HG03469 (cell line): Measurements from ENCODE around the gene EXOC3L1.

Source experiments
- ATAC-seq: cut with Tn5 transposase; IDR thresholded peaks from one replicate; pipeline ENCODE4 v1.9.1; 2021; ENCODE audit warnings: mild to moderate bottlenecking, moderate library complexity, moderate number of reproducible peaks; ENCODE audit not compliant: unreplicated experiment

Gene EXOC3L1

DNA sequence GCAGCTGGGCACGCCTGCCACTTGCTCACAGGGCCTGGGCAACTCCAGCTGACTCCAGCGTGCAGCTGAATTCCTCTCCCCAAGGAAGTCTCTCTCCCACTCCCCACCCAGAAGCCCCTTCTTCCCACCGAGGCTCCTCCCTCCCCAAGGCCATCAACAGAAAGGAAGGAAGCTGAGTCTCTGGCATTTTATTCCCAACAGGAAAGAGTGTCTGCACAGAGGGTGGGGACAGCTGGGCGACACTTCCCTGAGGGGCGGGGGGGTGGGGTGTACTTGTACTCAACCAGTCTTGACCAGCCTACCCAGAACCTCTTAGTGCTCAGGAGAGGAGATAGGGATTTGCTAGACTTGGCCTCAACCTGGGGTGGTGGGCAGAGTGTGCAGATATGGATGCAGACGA, at the start of gene EXOC3L1:
Gene EXOC3L1, minus strand, starts transcription at position 96 of the 400 bp plus-strand sequence. CDS start 460 bp downstream, outside the sequence.
- no peak for ATAC-seq

GRCh38 chr16:67238806-67239470, 49.0 kb upstream of the EXOC3L1 start:
- ATAC-seq, result no peak

GRCh38 chr16:67238278-67238575, 48.3 kb upstream of the EXOC3L1 start:
- no peak for ATAC-seq

DNA sequence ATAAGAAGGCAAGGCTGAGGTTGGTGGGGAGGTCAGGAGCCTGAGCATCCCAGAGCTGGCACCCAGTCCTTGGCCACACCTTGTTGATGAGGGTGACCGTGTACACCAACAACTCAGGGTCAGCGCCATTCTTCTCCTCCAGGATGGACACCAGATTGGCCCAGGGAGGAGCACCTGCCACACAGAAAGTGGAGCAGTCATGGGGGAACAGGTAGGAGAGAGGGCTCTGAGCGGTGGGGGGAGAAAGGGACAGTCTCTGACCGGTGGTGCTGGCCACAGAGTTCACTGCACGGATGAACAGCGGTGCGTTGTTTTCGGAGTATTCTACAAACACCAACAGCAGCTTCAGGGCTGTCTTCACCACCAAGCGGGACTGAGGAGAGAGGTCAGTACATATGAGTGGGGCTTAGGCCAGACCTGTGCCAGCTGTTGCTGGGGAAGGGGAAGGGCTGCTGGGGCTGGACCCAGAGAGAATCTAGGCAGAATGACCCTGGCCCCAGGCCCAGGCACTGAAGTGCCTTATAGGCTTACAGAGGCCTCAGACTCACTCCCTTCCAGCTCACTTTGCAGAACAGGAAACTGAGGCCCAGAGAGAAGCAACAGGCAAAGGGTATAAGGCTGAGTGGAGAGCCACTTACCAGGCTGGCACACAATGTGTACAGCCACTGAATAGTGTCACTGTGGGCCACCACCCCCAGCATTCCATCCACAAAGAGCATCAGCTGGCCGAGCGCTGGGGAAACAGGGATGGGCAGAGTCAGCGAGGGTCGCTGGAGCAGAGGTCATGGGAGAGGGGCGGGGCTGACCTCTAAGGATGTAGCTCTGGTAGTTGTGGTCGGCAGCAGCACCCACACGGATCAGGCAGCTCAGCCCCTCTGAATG, 47.7 kb upstream of the EXOC3L1 start:
- no peak for ATAC-seq

GRCh38 chr16:67236563-67237395, 46.8 kb upstream of the EXOC3L1 start:
- no peak for ATAC-seq

DNA sequence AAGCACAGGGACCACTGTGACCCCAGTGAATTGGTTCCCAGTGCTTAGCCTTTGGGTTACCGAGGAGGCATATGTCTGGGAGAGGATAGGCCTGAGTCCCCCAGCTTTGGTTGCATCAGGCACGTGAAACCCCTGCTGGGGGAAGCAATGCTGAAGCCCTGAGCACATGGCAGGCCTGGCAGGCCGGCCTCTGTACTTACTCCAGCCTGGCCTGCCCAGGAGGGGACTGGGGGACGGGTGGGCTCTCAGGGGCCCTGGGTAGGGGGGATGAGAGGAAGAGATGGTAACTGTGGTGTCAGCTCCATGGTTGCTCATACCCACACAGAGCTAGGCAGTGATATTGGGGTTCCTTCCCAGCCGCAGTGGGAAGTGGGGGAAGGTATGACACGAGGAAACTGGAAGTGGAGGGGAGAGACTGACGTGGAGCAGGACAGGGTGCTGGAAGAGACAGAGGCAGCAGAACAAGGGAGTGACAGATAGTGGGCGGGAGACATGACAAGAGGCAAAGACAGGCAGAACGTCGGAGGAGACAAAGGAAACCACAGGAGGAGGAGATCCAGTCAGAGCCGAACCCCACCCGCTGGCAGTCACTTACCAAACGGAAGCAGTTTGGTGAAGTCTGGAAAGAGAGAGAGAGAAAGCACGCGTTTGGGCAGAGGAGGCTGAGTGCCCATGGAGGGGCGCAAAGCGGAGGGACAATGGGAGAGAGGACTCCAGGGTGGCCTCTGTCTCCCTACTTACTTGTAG, 46.1 kb upstream of the EXOC3L1 start:
- ATAC-seq, result no peak

GRCh38 chr16:67234180-67234597, 44.3 kb upstream of the EXOC3L1 start:
- ATAC-seq, result no peak

- ATAC-seq, result no peak
These were observed 43.7 kb upstream of the EXOC3L1 start for GRCh38 chr16:67233596-67233995.

DNA sequence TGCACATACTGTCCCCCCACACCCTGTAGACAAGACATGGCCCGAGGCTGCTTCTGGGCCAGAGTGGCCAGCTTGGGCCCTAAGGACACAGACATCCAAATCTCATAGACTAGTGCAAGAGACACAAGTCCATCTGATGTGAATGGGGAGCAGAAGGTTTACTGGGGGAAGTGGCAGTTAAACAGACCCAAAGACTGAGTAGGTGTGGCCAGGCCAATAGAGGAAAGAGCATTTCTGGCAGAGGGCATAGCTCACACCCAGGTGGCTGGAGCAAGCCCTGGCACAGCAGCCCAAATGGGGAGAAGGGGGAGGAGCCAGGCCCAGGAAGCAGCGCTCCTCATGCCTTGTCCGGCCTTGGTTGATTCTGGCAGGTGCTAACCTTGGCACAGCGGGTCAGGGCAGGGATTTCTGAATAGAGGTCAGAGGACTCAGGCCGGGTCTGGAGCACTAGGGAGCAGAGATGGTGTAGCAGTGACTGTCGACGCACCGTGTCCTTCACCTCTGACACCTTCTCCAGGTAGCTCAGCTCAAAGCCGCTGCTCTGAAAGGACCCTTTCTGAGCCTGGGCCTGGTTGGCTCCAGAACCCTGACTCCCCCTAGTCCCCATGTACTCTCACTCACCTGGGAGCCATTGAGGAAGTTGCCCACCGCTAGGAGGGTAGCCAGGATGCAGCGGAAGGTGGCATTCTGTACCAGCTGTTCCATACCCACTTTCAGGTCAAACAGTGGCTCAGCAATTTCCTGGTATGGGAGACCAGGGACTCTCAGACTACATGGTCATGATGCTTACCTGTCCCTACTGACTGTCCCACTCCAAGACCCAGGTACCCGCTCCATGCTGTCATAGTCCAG, 41.1 kb upstream of the EXOC3L1 start:
- ATAC-seq, result no peak

- no peak for ATAC-seq
These were observed 40.2 kb upstream of the EXOC3L1 start for GRCh38 chr16:67229906-67230808.

DNA sequence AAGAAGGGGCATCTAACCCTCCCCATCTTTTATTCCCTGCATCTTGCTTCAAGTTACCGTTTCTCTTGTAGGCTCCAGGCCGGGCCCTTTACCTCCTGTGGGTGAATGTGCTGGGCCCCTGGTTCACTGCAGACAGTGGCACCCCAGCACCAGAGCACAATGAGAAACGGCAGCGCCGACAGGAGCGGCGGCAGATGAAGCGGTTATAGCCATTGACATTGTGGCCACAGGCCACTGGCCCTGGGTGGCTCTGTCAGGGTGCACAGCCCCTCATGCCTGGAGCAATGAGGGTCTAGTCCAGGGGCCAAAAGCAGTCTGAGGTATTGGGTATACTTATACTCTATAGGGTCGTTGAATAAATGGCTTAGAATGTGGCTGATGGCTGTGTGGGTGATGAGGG, 39.0 kb upstream of the EXOC3L1 start:
- no peak for ATAC-seq

DNA sequence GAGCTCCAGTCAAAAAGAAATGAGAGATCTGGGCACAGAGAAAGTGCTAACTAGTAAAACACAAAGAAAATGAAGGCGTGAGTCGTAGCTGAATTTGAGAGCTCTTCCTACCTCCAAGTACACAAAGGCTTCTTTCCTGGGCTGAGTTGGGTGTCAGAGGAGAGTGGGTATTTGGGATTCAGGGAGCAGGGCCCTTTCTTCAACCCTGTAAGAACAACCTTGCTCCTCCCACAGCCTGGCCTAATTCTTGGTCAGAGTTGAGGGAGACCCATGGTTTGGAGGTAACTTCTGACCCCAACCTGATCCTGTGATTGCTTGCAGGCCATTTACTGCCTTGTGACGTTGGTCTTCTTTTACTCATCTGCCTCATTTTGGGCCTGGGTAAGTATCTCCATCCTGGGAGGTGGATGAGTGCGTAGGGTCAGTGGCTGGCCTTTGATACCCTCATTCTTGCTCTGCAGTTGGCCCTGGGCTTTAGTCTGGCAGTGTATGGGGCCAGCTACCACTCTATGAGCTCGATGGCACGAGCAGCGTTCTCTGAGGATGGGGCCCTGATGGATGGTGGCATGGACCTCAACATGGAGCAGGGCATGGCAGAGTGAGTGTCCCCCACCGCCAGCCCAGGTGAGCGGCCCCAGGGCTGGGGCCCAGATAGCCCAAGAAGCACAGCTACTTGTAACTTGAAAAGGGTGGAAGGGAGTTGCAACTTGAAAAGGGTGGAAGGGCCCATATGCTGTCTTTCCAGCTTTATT, 38.3 kb upstream of the EXOC3L1 start:
- no peak for ATAC-seq

GRCh38 chr16:67227567-67227921, 37.6 kb upstream of the EXOC3L1 start:
- ATAC-seq, result no peak

GRCh38 chr16:67226804-67227566, 37.0 kb upstream of the EXOC3L1 start, which contains the start of gene TMEM208:
Gene TMEM208 (plus strand): TSS chr16:67227130. CDS start chr16:67227219, 89 bp downstream.
- peak; percentile 77 for ATAC-seq

- no peak for ATAC-seq
These were observed 36.4 kb upstream of the EXOC3L1 start for GRCh38 chr16:67226295-67226803.

DNA sequence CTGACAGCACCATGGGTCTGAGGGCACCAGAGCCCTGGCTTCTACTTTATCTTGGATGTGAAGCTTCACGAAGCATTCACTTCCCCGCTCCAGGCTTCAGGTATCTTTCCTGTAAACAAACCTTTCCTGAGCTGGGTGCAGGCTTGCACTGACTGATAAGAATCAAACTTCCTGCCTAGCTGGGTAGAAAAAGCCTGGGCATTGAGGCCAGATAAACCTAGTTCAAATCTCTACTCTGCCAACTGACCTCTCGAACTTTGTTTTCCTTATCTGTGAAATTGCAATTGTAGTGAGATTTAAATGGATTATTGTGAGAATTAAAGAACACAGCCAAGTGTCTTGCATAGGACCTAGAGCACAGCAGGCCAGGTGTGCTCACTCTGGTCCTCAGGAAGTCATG, 34.1 kb upstream of the EXOC3L1 start:
- ATAC-seq, result no peak
